BLaER1 (cell line): Measurements from ENCODE around the gene BMPR1B.

Experiments used
- H3K27ac ChIP-seq: shearing (Covaris generic); formaldehyde crosslinking; 2 replicates; pipeline ENCODE4 v1.8.1; 2022
- H3K27me3 ChIP-seq: shearing (Covaris generic); formaldehyde crosslinking; 2 replicates; pipeline ENCODE4 v1.8.1; 2022
- H3K36me3 ChIP-seq: shearing (Covaris generic); formaldehyde crosslinking; 2 replicates; pipeline ENCODE4 v1.8.1; 2022
- H3K4me1 ChIP-seq: shearing (Covaris generic); formaldehyde crosslinking; 2 replicates; pipeline ENCODE4 v1.8.1; 2022
- H3K4me2 ChIP-seq: shearing (Covaris generic); formaldehyde crosslinking; 2 replicates; pipeline ENCODE4 v1.8.1; 2022
- H3K4me3 ChIP-seq: shearing (Covaris generic); formaldehyde crosslinking; 2 replicates; pipeline ENCODE4 v1.8.1; 2022
- H3K9ac ChIP-seq: shearing (Covaris generic); formaldehyde crosslinking; 2 replicates; pipeline ENCODE4 v1.8.1; 2022
- H3K9me3 ChIP-seq: shearing (Covaris generic); formaldehyde crosslinking; 2 replicates; pipeline ENCODE4 v1.8.1; 2022
- H4K20me1 ChIP-seq: shearing (Covaris generic); formaldehyde crosslinking; 2 replicates; pipeline ENCODE4 v1.8.1; 2022
- Cebpa-rat ChIP-seq: shearing (Covaris generic); IDR thresholded peaks from 2 replicates; pipeline ENCODE4 v1.8.1; 2022

BMPR1B gene

DNA sequence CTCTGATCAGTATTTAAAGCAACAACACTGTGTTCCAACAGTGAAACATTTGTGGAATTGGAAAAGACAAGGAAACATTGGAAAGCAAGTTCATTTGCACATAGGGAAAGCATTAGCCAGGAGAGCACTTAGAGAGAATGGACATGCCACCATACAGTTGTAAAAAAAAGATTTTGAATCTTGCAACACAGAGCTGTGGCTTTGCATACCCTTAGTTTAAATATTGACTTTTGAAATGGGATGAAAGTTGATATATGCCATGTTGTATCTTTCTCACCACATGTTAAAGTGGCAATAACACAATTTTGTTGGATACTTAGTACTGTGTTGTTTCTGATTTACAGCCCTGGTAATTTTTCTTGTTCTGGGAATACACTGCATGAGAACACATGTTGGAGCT is 208.1 kb downstream of the BMPR1B start:
- H3K36me3 ChIP-seq: no peaks in the 10 kb centered on the region
- H3K4me2 ChIP-seq: no peak overlapping the region
- no peak overlapping the region for H3K27ac ChIP-seq
- no peaks in the 10 kb centered on the region for H3K4me1 ChIP-seq
- no peaks in the 10 kb centered on the region for H3K9me3 ChIP-seq
- no peak for TF ChIP-seq Cebpa-rat
- H3K4me3 ChIP-seq: no peak overlapping the region
- H3K27me3 ChIP-seq: no peaks in the 10 kb centered on the region
- H4K20me1 ChIP-seq: no peaks in the 10 kb centered on the region
- no peak overlapping the region for H3K9ac ChIP-seq

DNA sequence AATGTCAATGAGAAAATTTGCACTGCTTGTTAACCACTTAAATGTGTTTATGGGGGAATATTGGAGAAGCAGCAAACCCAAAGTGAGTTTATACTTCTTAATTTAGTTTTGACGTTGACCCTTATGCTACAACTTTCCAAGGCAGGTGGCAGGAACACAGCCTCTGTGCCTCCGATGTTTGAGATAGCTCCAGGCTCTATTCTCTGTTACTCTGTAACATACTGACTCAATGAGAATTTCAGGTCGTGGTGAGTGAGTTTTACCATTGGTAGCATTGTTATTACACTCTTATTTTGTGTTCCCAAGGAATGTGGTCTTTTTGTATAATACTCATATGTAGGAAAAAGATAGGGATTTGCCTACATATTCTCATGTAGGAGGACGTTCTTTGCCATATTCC is 210.7 kb downstream of the BMPR1B start:
- TF ChIP-seq Cebpa-rat: no peak
- Histone ChIP-seq H3K4me3 (no peak overlapping the region), H3K4me2 (no peak overlapping the region), H4K20me1 (no peaks in the 10 kb centered on the region), H3K9me3 (no peaks in the 10 kb centered on the region), H3K27me3 (no peaks in the 10 kb centered on the region), H3K4me1 (no peaks in the 10 kb centered on the region), H3K9ac (no peak overlapping the region), H3K36me3 (no peaks in the 10 kb centered on the region), H3K27ac (no peak overlapping the region)

DNA sequence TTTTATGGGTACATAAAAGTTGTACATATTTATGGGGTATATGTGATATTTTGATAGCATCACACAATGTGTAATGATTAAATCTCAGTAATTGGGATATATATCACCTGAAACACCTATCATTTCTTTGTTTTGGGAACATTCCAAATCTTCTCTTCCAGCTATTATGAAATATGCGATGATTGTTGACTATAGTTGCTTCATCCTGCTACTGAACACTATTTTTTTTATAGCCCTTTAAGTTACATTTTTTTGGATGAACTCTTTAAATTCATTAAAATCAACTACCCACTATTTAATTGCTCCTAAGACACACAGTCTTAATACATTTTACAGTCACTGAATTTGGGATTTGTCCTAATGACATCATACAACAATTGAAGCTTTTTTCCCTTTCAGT is 212.9 kb downstream of the BMPR1B start:
- H4K20me1 ChIP-seq: no peaks in the 10 kb centered on the region
- H3K9ac ChIP-seq: no peak overlapping the region
- H3K9me3 ChIP-seq: no peaks in the 10 kb centered on the region
- no peak for TF ChIP-seq Cebpa-rat
- H3K27ac ChIP-seq: no peak overlapping the region
- H3K27me3 ChIP-seq: no peaks in the 10 kb centered on the region
- H3K4me3 ChIP-seq: no peak overlapping the region
- no peaks in the 10 kb centered on the region for H3K36me3 ChIP-seq
- no peaks in the 10 kb centered on the region for H3K4me1 ChIP-seq
- no peak overlapping the region for H3K4me2 ChIP-seq

DNA sequence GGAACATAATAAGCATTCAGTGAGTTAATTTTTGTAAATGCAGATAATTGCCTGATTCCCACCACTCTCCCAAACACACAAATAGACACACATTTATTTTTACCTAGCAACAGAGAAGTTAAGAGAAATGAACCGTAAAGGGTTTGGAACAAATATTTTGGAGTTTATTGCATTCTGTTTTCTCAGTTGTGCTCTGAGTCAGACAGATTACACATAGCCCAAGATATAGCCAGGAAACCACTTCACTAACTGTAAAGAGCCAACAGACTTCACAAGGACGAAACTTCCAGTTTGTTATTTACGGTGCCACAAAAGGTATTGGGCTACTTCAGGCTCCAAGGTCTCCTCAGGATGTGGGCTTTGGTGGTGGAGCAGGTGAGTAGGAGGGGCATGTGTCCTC is 217.0 kb downstream of the BMPR1B start:
- H4K20me1 ChIP-seq: no peaks in the 10 kb centered on the region
- no peaks in the 10 kb centered on the region for H3K27me3 ChIP-seq
- H3K27ac ChIP-seq: no peak overlapping the region
- no peaks in the 10 kb centered on the region for H3K9me3 ChIP-seq
- no peak for TF ChIP-seq Cebpa-rat
- H3K9ac ChIP-seq: no peak overlapping the region
- H3K4me1 ChIP-seq: no peaks in the 10 kb centered on the region
- H3K4me2 ChIP-seq: no peak overlapping the region
- H3K36me3 ChIP-seq: no peaks in the 10 kb centered on the region
- H3K4me3 ChIP-seq: no peak overlapping the region

DNA sequence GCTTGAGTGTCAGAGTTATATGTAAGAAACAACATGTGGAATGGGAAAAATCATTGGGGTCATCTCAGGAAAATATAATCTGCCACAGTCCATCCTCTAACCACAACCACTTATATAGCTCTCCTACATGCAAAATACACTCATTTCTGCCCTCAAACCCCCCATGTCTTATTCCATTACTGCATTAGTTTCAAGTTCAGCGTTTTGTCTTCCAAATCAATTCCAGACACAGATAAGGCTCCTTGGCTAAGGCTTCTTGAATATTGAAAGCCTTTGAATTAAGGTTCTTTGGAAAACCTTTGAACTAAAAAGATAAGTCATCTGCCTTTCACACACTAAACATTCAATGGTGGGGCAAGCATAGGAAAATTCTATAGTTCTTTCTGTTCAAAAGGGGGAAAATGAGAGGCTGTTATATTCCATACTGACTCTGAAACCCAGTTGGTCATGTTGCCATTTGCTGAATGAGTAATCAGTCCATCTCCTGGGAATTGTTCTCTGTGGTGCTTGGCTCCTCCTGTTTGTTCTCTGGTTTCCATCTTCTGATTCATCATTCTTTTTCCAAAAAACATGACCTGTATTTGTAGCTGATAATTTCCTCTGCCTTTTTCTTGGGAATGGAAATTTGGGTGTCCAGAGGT is 218.7 kb downstream of the BMPR1B start:
- Histone ChIP-seq H3K4me2 (no peak overlapping the region), H3K4me1 (no peaks in the 10 kb centered on the region), H3K27me3 (no peaks in the 10 kb centered on the region), H4K20me1 (no peaks in the 10 kb centered on the region), H3K27ac (no peak overlapping the region), H3K4me3 (no peak overlapping the region), H3K36me3 (no peaks in the 10 kb centered on the region), H3K9me3 (no peaks in the 10 kb centered on the region), H3K9ac (no peak overlapping the region)
- no peak for TF ChIP-seq Cebpa-rat

DNA sequence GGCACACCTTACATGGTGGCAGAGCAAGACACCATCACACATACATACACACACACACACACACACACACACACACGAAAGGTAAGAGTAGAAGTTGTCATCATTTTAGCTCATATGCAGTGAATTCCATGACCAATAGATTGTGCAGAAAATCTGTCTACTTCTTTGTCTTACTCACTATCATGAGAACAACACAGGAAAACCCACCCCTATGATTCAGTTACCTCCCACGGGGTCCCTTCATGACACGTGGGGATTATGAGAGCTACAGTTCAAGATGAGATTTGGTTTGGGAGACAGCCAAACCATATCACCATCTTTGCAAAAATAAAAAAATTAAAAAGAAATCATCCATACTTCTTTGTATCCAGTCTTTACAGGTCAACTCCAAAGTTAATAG is 221.1 kb downstream of the BMPR1B start:
- Histone ChIP-seq H3K27me3 (no peaks in the 10 kb centered on the region), H3K36me3 (no peaks in the 10 kb centered on the region), H3K9me3 (no peaks in the 10 kb centered on the region), H4K20me1 (no peaks in the 10 kb centered on the region), H3K4me3 (no peak overlapping the region), H3K27ac (no peak overlapping the region), H3K9ac (no peak overlapping the region), H3K4me1 (no peaks in the 10 kb centered on the region), H3K4me2 (no peak overlapping the region)
- TF ChIP-seq Cebpa-rat: no peak

DNA sequence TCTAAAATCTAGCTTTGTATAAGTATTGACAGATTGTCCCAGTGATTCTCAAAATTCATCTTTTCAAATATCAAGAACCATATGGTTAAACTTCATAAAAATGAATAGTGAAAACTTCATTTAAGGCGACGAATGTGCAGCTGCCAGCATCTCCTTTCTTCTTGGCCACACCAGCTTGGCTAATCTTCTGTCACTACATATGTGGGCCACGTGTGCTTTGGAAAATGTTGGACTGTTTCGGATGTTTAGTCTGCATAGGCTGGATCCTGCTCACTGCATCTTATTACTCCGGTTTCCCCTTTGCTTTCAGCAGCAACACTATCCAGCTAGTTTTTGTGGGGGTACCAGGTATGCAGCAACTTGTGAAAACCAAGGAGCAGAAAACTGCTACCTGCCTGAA is 221.9 kb downstream of the BMPR1B start:
- Histone ChIP-seq H3K27ac (no peak overlapping the region), H3K27me3 (no peaks in the 10 kb centered on the region), H3K4me3 (no peak overlapping the region), H3K4me2 (no peak overlapping the region), H4K20me1 (no peaks in the 10 kb centered on the region), H3K9ac (no peak overlapping the region), H3K4me1 (no peaks in the 10 kb centered on the region), H3K36me3 (no peaks in the 10 kb centered on the region), H3K9me3 (no peaks in the 10 kb centered on the region)
- no peak for TF ChIP-seq Cebpa-rat

DNA sequence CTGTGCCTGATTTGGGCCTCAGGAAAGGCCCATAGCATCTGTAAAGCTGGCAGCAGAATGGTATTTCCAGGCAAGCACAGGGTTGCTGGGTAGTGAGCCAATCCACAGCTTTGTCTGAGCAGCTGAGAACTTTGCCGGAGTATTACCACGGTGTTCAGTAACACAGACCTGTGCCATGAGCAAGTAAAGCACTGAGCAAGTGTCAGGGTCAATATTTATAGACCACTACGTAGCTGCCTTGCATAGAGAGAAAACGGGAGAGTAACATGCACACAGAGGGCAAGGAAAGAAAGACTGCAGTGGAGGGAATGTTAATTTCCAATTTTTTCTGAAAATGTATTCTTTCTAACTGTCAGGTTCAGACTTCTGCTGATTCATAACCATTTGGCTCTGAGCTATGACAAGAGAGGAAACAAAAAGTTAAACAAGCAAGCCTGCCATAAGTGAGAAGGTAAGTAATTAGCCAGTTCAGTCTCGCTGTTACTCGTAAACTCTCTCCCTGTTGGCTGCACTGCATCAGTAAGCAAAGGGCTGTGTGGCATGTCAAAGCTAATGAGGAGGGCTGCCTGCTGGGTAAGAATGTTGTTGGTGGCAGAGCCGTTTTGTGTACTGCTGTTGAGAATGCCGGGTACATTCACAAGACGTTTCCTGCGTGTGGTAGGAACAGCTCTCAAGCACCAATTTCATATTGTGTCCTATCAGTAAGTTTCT is 238.1 kb downstream of the BMPR1B start:
- Histone ChIP-seq H3K27ac (no peak overlapping the region), H3K4me2 (no peak overlapping the region), H3K4me1 (no peaks in the 10 kb centered on the region), H3K36me3 (no peaks in the 10 kb centered on the region), H3K4me3 (no peak overlapping the region), H3K9ac (no peak overlapping the region), H3K9me3 (no peaks in the 10 kb centered on the region), H4K20me1 (no peaks in the 10 kb centered on the region), H3K27me3 (no peaks in the 10 kb centered on the region)
- no peak for TF ChIP-seq Cebpa-rat

DNA sequence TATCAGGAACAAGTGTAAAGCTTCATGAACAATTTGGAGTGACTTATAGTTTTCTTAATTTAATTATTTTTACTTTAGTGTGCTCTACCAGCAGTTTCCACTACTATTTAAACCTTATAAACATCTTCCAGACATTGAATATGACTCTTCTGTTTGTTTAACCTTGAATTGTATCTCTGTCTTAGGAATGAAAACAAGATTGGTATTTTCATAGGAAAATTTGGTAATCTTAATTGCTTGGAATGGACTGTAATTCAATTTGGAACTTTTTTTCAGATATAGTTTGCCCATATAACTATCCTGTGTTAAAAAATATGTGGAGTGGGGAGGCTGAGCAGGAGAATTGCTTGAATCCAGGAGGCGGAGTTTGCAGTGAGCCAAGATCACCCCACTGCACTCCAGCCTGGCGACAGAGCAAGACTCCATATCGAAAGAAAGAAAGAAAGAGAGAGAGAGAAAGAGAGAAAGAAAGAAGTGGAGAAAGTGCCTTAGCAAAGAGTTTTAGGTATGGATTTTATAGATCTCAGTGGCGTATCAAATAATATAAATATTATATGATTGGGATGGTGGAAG is 242.4 kb downstream of the BMPR1B start:
- Histone ChIP-seq H3K4me1 (no peaks in the 10 kb centered on the region), H3K4me3 (no peak overlapping the region), H3K27ac (no peak overlapping the region), H3K27me3 (no peaks in the 10 kb centered on the region), H4K20me1 (no peaks in the 10 kb centered on the region), H3K36me3 (no peaks in the 10 kb centered on the region), H3K4me2 (no peak overlapping the region), H3K9me3 (no peaks in the 10 kb centered on the region), H3K9ac (no peak overlapping the region)
- no peak for TF ChIP-seq Cebpa-rat

DNA sequence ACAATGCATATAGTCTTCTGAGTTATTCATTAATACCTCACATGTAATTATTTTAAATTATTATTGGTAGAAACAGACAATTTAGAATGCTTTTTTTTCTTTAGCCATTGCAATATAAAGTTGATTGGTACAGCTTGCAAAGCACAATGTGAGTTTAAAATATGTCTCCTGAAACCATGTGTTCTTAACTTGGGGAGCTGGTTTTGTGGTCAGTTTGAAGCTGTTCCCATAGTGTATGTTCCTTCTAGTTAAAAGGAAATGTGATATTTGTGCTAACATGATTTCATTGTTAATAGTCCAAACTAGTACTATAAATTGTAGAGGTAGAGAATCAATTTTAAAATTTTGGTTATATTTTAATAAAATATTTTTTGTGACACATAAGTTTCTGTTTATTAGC is 247.2 kb downstream of the BMPR1B start:
- H3K4me2 ChIP-seq: no peak overlapping the region
- H3K4me3 ChIP-seq: no peak overlapping the region
- H3K27me3 ChIP-seq: no peaks in the 10 kb centered on the region
- H3K27ac ChIP-seq: no peak overlapping the region
- H3K36me3 ChIP-seq: no peaks in the 10 kb centered on the region
- no peak overlapping the region for H3K9ac ChIP-seq
- H4K20me1 ChIP-seq: no peaks in the 10 kb centered on the region
- no peaks in the 10 kb centered on the region for H3K4me1 ChIP-seq
- H3K9me3 ChIP-seq: no peaks in the 10 kb centered on the region
- no peak for TF ChIP-seq Cebpa-rat
